GM23338 (cell line): ENCODE results near the gene ARHGAP32. TPM values are rescaled to one million over a fixed set of nuclear protein-coding genes. Genes with fewer than 3 reads are reported as not detected.

Source experiments
- ATAC-seq: fragments of 200-7000 bp; cut with Tn5 transposase; 3 replicates; pipeline ENCODE4 v1.9.1; 2020
- DNase-seq: peaks from one replicate; pipeline ENCODE4 v3.0.0-alpha.2; 2015; ENCODE audit warnings: low spot score
- H2AFZ ChIP-seq: fragments of 200-600 bp; sonication (generic); 2 replicates; pipeline ENCODE4 v1.8.0; 2016; ENCODE audit warnings: antibody characterized with exemption, mild to moderate bottlenecking, moderate library complexity
- H3F3A ChIP-seq: fragments of 200-600 bp; sonication (generic); replicated peaks from 2 replicates; pipeline ENCODE4 v1.8.0; 2017; ENCODE audit warnings: antibody characterized with exemption, mixed run types, low read depth
- H3K27ac ChIP-seq: fragments of 200-600 bp; sonication (generic); 2 replicates; pipeline ENCODE4 v1.6.1; 2016; ENCODE audit warnings: low read depth
- H3K27me3 ChIP-seq: fragments of 200-600 bp; sonication (generic); 2 replicates; pipeline ENCODE4 v1.8.0; 2016; ENCODE audit warnings: mild to moderate bottlenecking, mixed run types, moderate library complexity; ENCODE audit not compliant: insufficient read depth
- H3K36me3 ChIP-seq: fragments of 200-600 bp; sonication (generic); 2 replicates; pipeline ENCODE4 v1.8.0; 2016; ENCODE audit warnings: mild to moderate bottlenecking; ENCODE audit not compliant: insufficient read depth
- H3K4me1 ChIP-seq: fragments of 200-600 bp; sonication (generic); 2 replicates; pipeline ENCODE4 v1.8.0; 2016; ENCODE audit warnings: mild to moderate bottlenecking, moderate library complexity; ENCODE audit not compliant: insufficient read depth
- H3K4me2 ChIP-seq: fragments of 200-600 bp; sonication (generic); 2 replicates; pipeline ENCODE4 v1.7.1; 2017; ENCODE audit warnings: mixed run types
- H3K4me3 ChIP-seq: fragments of 200-600 bp; sonication (generic); 2 replicates; pipeline ENCODE4 v1.6.1; 2016; ENCODE audit warnings: mixed run types
- H3K79me2 ChIP-seq: fragments of 200-600 bp; sonication (generic); replicated peaks from 2 replicates; pipeline ENCODE4 v1.8.0; 2017; ENCODE audit warnings: mild to moderate bottlenecking; ENCODE audit not compliant: insufficient read depth
- H3K9me2 ChIP-seq: fragments of 200-600 bp; sonication (generic); 2 replicates; pipeline ENCODE4 v1.8.0; 2017; ENCODE audit not compliant: insufficient read depth
- H4K20me1 ChIP-seq: fragments of 200-600 bp; sonication (generic); replicated peaks from 2 replicates; pipeline ENCODE4 v1.8.0; 2017; ENCODE audit warnings: mild to moderate bottlenecking; ENCODE audit not compliant: insufficient read depth
- H3K27ac Mint-ChIP-seq: 2 replicates; pipeline ENCODE4 v1.8.0; 2020; ENCODE audit warnings: inconsistent platforms, mild to moderate bottlenecking, moderate library complexity, mixed read lengths
- H3K27me3 Mint-ChIP-seq: 3 replicates; pipeline ENCODE4 v1.8.0; 2022; ENCODE audit warnings: low read depth, mild to moderate bottlenecking, moderate library complexity, mixed read lengths, inconsistent platforms; ENCODE audit not compliant: insufficient read depth, poor library complexity
- H3K36me3 Mint-ChIP-seq: 3 replicates; pipeline ENCODE4 v1.8.0; 2021; ENCODE audit warnings: low read depth, mild to moderate bottlenecking, inconsistent platforms, moderate library complexity, mixed read lengths
- H3K4me1 Mint-ChIP-seq: 3 replicates; pipeline ENCODE4 v1.8.0; 2020; ENCODE audit warnings: mild to moderate bottlenecking, inconsistent platforms, mixed read lengths
- H3K4me3 Mint-ChIP-seq: 3 replicates; pipeline ENCODE4 v1.8.0; 2021; ENCODE audit warnings: moderate library complexity, mild to moderate bottlenecking, inconsistent platforms, mixed read lengths
- H3K9me3 Mint-ChIP-seq: 3 replicates; pipeline ENCODE4 v1.8.0; 2020; ENCODE audit warnings: moderate library complexity, mild to moderate bottlenecking, inconsistent platforms, mixed read lengths
- CREB1 ChIP-seq: fragments of 250-450 bp; sonication (Bioruptor Pico); IDR thresholded peaks from 2 replicates; pipeline ENCODE4 v1.5.0; 2020; ENCODE audit warnings: low read depth, mild to moderate bottlenecking, moderate library complexity
- CTCF ChIP-seq, 2 experiments: fragments of 200-600 bp in 1 of 2; sonication (generic) in 1 of 2; conservative IDR thresholded peaks; 2 replicates each; pipeline versions ENCODE4 v1.5.1 to v1.6.1; 2016 to 2017; ENCODE audit warnings: antibody characterized with exemption in 2 of 2, low read depth in 2 of 2, mild to moderate bottlenecking in 2 of 2, moderate library complexity in 1 of 2
- ETS1 ChIP-seq: IDR thresholded peaks from 2 replicates; pipeline ENCODE4 v1.6.1; 2016; ENCODE audit warnings: antibody characterized with exemption
- EZH2phosphoT487 ChIP-seq: fragments of 200-600 bp; sonication (generic); IDR thresholded peaks from one replicate; pipeline ENCODE4 v1.8.1; 2018; ENCODE audit warnings: antibody characterized with exemption; ENCODE audit not compliant: unreplicated experiment
- JUNB ChIP-seq: IDR thresholded peaks from one replicate; pipeline ENCODE4 v1.6.1; 2016; ENCODE audit warnings: antibody characterized with exemption; ENCODE audit not compliant: unreplicated experiment
- NANOG ChIP-seq: IDR thresholded peaks from 2 replicates; pipeline ENCODE4 v1.6.1; 2016; ENCODE audit warnings: antibody characterized with exemption, borderline replicate concordance
- ZNF462 ChIP-seq: fragments of 250-450 bp; sonication (Bioruptor Pico); IDR thresholded peaks from 2 replicates; pipeline ENCODE4 v1.5.0; 2020; ENCODE audit warnings: mild to moderate bottlenecking, moderate library complexity
- polyA plus RNA-seq: library from polyadenylated mRNA; unstranded; fragments of >200 nt; fragmentation: Nextera tagmentation; extraction: Ambion mirVana; gene quantifications from 2 replicates; pipeline ENCODE4 v1.2.1, GENCODE V29; 2016
- total RNA-seq: library from RNA; depleted of rRNA; stranded (reverse); fragments of >200 nt; shearing (Covaris generic); gene quantifications from 2 replicates; pipeline ENCODE4 v1.2.3, GENCODE V29; 2014

Gene ARHGAP32
- total and polyA plus RNA-seq, 2 experiments from 2014 or later = 3.9 to 17.2 TPM

- Mint-ChIP-seq H3K4me1 (peaks cover 5% of the 10 kb centered on the region; the same call in 2 of the 3 replicates), H3K4me3 (no peak overlapping the region), H3K27me3 (no peaks in the 10 kb centered on the region), H3K36me3 (no peaks in the 10 kb centered on the region), H3K9me3 (no peaks in the 10 kb centered on the region), H3K27ac (no peak overlapping the region)
- no peaks in the 10 kb centered on the region for H3K4me1 ChIP-seq
- no peak overlapping the region for H3K4me3 ChIP-seq
- TF ChIP-seq ETS1 (no peak), CTCF (conservative IDR thresholded peaks at IDR 0.05; ENCODE audit: low read depth in 2 of 2) (peak; percentile 85 to 89)
- H3K4me2 ChIP-seq = no peak overlapping the region
- no peaks in the 10 kb centered on the region for H3F3A ChIP-seq
- peak; percentile 91 for DNase-seq
- no peaks in the 10 kb centered on the region for H3K27me3 ChIP-seq
- no peaks in the 10 kb centered on the region for H3K79me2 ChIP-seq
- H4K20me1 ChIP-seq = 0 out of 2 replicates have a peak, but pooled peaks cover 4% of the 10 kb centered on the region
- no peaks in the 10 kb centered on the region for H3K9me2 ChIP-seq
- H2AFZ ChIP-seq = no peak overlapping the region
- no peaks in the 10 kb centered on the region for H3K36me3 ChIP-seq
- no peak overlapping the region for H3K27ac ChIP-seq
- ATAC-seq = peak; percentile 91
Measured at GRCh38 chr11:128956401-128957201, 235.5 kb downstream of the ARHGAP32 start.

GRCh38 chr11:128955636-128956035 is 236.5 kb downstream of the ARHGAP32 start:
- Mint-ChIP-seq H3K4me3 (no peak overlapping the region), H3K27me3 (no peaks in the 10 kb centered on the region), H3K9me3 (no peaks in the 10 kb centered on the region), H3K36me3 (no peaks in the 10 kb centered on the region), H3K27ac (no peak overlapping the region), H3K4me1 (peaks cover 5% of the 10 kb centered on the region; the same call in 2 of the 3 replicates)
- Histone ChIP-seq H4K20me1 (no peaks in the 10 kb centered on the region), H3K9me2 (no peaks in the 10 kb centered on the region), H3K79me2 (no peaks in the 10 kb centered on the region), H3K4me1 (no peaks in the 10 kb centered on the region), H2AFZ (no peak overlapping the region), H3K4me3 (no peak overlapping the region), H3F3A (no peaks in the 10 kb centered on the region), H3K36me3 (no peaks in the 10 kb centered on the region), H3K4me2 (no peak overlapping the region), H3K27me3 (no peaks in the 10 kb centered on the region), H3K27ac (no peak overlapping the region)
- no peak for ATAC-seq
- no peak for DNase-seq
- TF ChIP-seq CTCF (conservative IDR thresholded peaks at IDR 0.05; ENCODE audit: low read depth in 2 of 2) (no peak), EZH2phosphoT487 (no peak), NANOG (no peak), ZNF462 (CRISPR knock-in tag) (no peak), CREB1 (CRISPR knock-in tag) (no peak), JUNB (no peak)
